HG03060 (cell line): ENCODE results near the gene RANBP6.

ENCODE experiments used
- ATAC-seq: cut with Tn5 transposase; IDR thresholded peaks from one replicate; pipeline ENCODE4 v1.9.1; 2021; ENCODE audit warnings: low read depth, moderate number of reproducible peaks; ENCODE audit not compliant: unreplicated experiment

RANBP6 gene

DNA sequence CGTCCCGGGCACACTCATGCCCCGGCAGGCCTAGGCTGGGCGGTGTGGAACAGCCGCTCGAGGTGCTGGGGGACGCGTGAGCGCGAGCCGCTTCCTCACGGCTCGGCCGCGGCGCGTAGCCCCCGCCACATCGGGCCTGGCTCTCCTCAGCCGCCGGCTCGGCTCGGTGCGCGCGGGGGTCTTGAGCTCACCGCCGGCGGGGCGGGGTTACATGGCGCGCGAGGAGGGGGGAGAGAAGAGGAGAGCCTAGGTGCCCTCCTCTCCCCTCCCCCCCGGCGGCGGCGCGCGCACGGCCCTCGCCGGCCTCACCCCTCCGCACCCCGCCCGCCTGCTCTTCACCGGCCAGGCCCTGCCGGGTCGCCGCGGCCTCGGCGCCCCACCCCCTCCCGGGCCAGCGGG, 7.7 kb downstream of the RANBP6 start:
- peak; percentile 2 for ATAC-seq

- ATAC-seq = peak; percentile 36
Observed at GRCh38 chr9:6007058-6007769, 8.2 kb downstream of the RANBP6 start.

GRCh38 chr9:6006749-6007057, 8.7 kb downstream of the RANBP6 start:
- no peak for ATAC-seq

- no peak for ATAC-seq
Observed at GRCh38 chr9:6000955-6001354, 14.5 kb downstream of the RANBP6 start.

GRCh38 chr9:5999443-6000101, 15.9 kb downstream of the RANBP6 start:
- no peak for ATAC-seq

GRCh38 chr9:5994493-5994892, 20.9 kb downstream of the RANBP6 start:
- no peak for ATAC-seq

DNA sequence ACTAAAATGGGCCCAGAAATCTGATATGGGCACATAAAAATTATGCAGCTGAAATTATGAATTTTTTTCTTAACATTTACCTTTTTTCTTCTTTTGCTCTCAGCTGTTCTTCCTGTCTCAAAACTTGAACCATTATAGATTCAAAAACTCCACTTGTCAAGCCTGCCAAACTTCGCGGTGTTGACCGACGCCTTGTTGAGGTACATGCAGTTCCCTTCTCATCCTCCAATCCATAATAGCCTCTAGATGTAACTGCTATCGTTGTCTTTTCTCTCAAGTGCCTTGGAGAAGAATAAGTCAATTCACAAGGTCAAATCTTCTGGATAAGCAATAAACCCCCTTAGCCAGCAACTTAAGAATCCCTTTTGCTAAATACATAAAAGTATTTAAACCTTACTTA, 27.2 kb downstream of the RANBP6 start:
- no peak for ATAC-seq

- no peak for ATAC-seq
Observed at GRCh38 chr9:5983042-5983441, 32.4 kb downstream of the RANBP6 start.

GRCh38 chr9:5982317-5982716, 33.1 kb downstream of the RANBP6 start:
- no peak for ATAC-seq

GRCh38 chr9:5978523-5978922, 36.9 kb downstream of the RANBP6 start:
- ATAC-seq = no peak

- ATAC-seq = peak; percentile 62
Observed at GRCh38 chr9:5976674-5977397, 38.6 kb downstream of the RANBP6 start.

DNA sequence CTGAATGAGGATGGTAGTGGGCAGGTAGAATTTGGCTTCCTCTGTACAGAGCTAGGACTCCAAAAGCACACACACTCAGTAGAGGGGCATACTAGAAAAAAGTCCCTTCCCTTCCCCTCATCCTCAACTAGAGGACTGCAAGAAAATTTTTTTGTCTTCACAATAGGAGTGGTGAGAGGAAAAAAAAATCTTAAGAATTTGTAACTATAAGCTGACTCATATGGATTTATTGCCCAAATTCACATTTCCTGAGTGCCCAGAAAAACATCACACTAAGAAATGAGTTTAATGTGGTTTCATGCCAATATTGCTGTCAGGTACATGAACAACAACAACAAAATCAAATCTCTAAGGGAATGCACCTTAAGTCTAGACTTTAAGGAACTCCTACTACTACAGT, 43.7 kb downstream of the RANBP6 start:
- ATAC-seq = no peak
